ENCODE data around the gene ARHGDIA. TPM values are rescaled to one million over a fixed set of nuclear protein-coding genes. Genes with fewer than 3 reads are reported as not detected.
"Not testable (repeated sequence)": the region's sequence is repeated elsewhere in the genome, so short reads cannot be mapped to it uniquely, and the experiment has no call there.

Gene ARHGDIA
- total RNA-seq, 4 donors from 2014 or later: 120 to 219 (median 169) TPM

GRCh38 chr17:81841866-81842265 lies 29.3 kb downstream of the ARHGDIA start:
- H3K4me1 ChIP-seq: no peaks in the 10 kb centered on the region
- ATAC-seq: no peak
- H3K27me3 ChIP-seq: no peaks in the 10 kb centered on the region
- no peak overlapping the region for H3K27ac ChIP-seq
- no peak overlapping the region for H3K4me3 ChIP-seq
- no peaks in the 10 kb centered on the region for H3K9me3 ChIP-seq
- TF ChIP-seq CTCF (IDR thresholded peaks at IDR 0.05): no peak
- TF ChIP-seq EP300 (IDR thresholded peaks at IDR 0.05): no peak
- TF ChIP-seq POLR2A (IDR thresholded peaks at IDR 0.05): no peak
- H3K36me3 ChIP-seq: peaks cover 0 to 45% of the 10 kb centered on the region in 2 donors
- 70 to 87% methylated on average over 2 to 7 of the region's 15 CpGs for WGBS, 2 donors (ENCODE audit: low coverage in 1 of 2)

GRCh38 chr17:81840826-81841778 lies 30.0 kb downstream of the ARHGDIA start:
- Histone ChIP-seq H3K36me3 (peaks cover 0 to 37% of the 10 kb centered on the region in 2 donors), H3K27me3 (no peaks in the 10 kb centered on the region), H3K4me3 (no peak overlapping the region), H3K9me3 (no peaks in the 10 kb centered on the region), H3K27ac (no peak overlapping the region), H3K4me1 (no peaks in the 10 kb centered on the region)
- WGBS, 2 donors (ENCODE audit: low coverage in 1 of 2): 73% methylated on average over 3 of the region's 40 CpGs; no CpG with 5 or more reads in 1 of the 2 donors
- TF ChIP-seq POLR2AphosphoS5 (IDR thresholded peaks at IDR 0.05) (no peak), CTCF (IDR thresholded peaks at IDR 0.05) (no peak), POLR2A (IDR thresholded peaks at IDR 0.05) (no peak), EP300 (IDR thresholded peaks at IDR 0.05) (no peak)
- ATAC-seq: no peak

GRCh38 chr17:81840059-81840458 lies 31.1 kb downstream of the ARHGDIA start:
- not testable (repeated sequence) for H3K9me3 ChIP-seq, ATAC-seq, H3K27ac ChIP-seq, H3K4me1 ChIP-seq, H3K4me3 ChIP-seq, H3K27me3 ChIP-seq
- peaks cover 0 to 27% of the 10 kb centered on the region in 2 donors for H3K36me3 ChIP-seq
- WGBS, 2 donors (ENCODE audit: low coverage in 1 of 2): 93% methylated on average over 5 of the region's 5 CpGs; no CpG with 5 or more reads in 1 of the 2 donors

GRCh38 chr17:81839301-81839700 lies 31.8 kb downstream of the ARHGDIA start:
- TF ChIP-seq POLR2AphosphoS5 (IDR thresholded peaks at IDR 0.05) (no peak), EP300 (IDR thresholded peaks at IDR 0.05) (no peak), CTCF (IDR thresholded peaks at IDR 0.05) (no peak), POLR2A (IDR thresholded peaks at IDR 0.05) (no peak)
- H3K27me3 ChIP-seq: no peaks in the 10 kb centered on the region
- H3K36me3 ChIP-seq: peaks cover 0 to 19% of the 10 kb centered on the region in 2 donors
- no peak overlapping the region for H3K4me3 ChIP-seq
- H3K9me3 ChIP-seq: no peaks in the 10 kb centered on the region
- no peak for ATAC-seq
- H3K27ac ChIP-seq: no peak overlapping the region
- peaks cover 0 to 4% (median 0%) of the 10 kb centered on the region in 3 donors for H3K4me1 ChIP-seq
- 72 to 78% methylated on average over 8 to 15 of the region's 15 CpGs for WGBS, 2 donors (ENCODE audit: low coverage in 1 of 2)

GRCh38 chr17:81838753-81839255 lies 32.3 kb downstream of the ARHGDIA start:
- H3K27me3 ChIP-seq: no peaks in the 10 kb centered on the region
- 20 to 38% methylated on average over 1 to 3 of the region's 17 CpGs for WGBS, 2 donors (ENCODE audit: low coverage in 1 of 2)
- TF ChIP-seq POLR2AphosphoS5 (IDR thresholded peaks at IDR 0.05) (no peak), POLR2A (IDR thresholded peaks at IDR 0.05) (no peak), EP300 (IDR thresholded peaks at IDR 0.05) (no peak), CTCF (IDR thresholded peaks at IDR 0.05) (no peak)
- no peak for ATAC-seq
- H3K36me3 ChIP-seq: peaks cover 0 to 14% of the 10 kb centered on the region in 2 donors
- H3K4me3 ChIP-seq: no peak overlapping the region
- no peaks in the 10 kb centered on the region for H3K9me3 ChIP-seq
- no peak overlapping the region for H3K27ac ChIP-seq
- peaks cover 0 to 9% (median 4%) of the 10 kb centered on the region in 3 donors for H3K4me1 ChIP-seq
